IMR-90 (cell line): ENCODE data around the gene PDLIM4. TPM values are rescaled to one million over a fixed set of nuclear protein-coding genes. Genes with fewer than 3 reads are reported as not detected.

Source experiments
- CHD1 ChIP-seq: IDR thresholded peaks from 2 replicates; pipeline ENCODE4 v1.6.1; 2012; ENCODE audit warnings: low read depth, low read length, improper control_type of control experiment
- ELK1 ChIP-seq: fragments of 150-350 bp; IDR thresholded peaks from 2 replicates; pipeline ENCODE4 v1.6.1; 2016; ENCODE audit warnings: low read depth, mild to moderate bottlenecking, low read length, moderate library complexity, borderline replicate concordance
- FOS ChIP-seq: fragments of 150-350 bp; IDR thresholded peaks from 2 replicates; pipeline ENCODE4 v1.6.1; 2016; ENCODE audit warnings: low read depth, low read length
- polyA plus RNA-seq, 3 experiments: library from polyadenylated mRNA; depleted of rRNA; stranded (reverse); fragments of >200 nt; gene quantifications; 2 replicates each; pipeline ENCODE4 v1.2.3, GENCODE V29; 2012; ENCODE audit warnings: low replicate concordance in 1 of 3
- total RNA-seq: library from RNA; depleted of rRNA; stranded (reverse); fragments of >200 nt; gene quantifications from 2 replicates; pipeline ENCODE4 v1.2.3, GENCODE V29; 2012

The PDLIM4 gene
- total and polyA plus RNA-seq, 2 of the 4 experiments (the other 2 are of a cell fraction), result 61.1 to 214 TPM

GRCh38 chr5:132265336-132266030, 8.0 kb downstream of the PDLIM4 start (continued):
- no peak for TF ChIP-seq ELK1
- no peak for TF ChIP-seq CHD1
- TF ChIP-seq FOS, result peak; percentile 47; the same call in 1 of the 2 replicates
